Gastroesophageal sphincter (tissue), 4 donors: ENCODE measurements around the gene DNAH10. TPM values are rescaled to one million over a fixed set of nuclear protein-coding genes. Genes with fewer than 3 reads are reported as not detected.

Experiments used
- ATAC-seq: fragments of 150-250 bp; one replicate; pipeline ENCODE4 v1.9.1; 2016; ENCODE audit warnings: mild to moderate bottlenecking, moderate library complexity
- H3K27ac ChIP-seq, 4 donors: fragments of 200-600 bp; sonication (generic) in 3 of 4; 1 replicate in 3 of 4; 2 replicates in 1 of 4; pipeline ENCODE4 v1.5.1; 2016 to 2019
- H3K27me3 ChIP-seq: fragments of 200-600 bp; sonication (generic); one replicate; pipeline ENCODE4 v1.5.1; 2019
- H3K36me3 ChIP-seq, 2 donors: fragments of 200-600 bp; sonication (generic); one replicate each; pipeline ENCODE4 v1.5.1; 2019; ENCODE audit warnings: control low read depth in 1 of 2
- H3K4me1 ChIP-seq, 3 donors: fragments of 200-600 bp; sonication (generic); 1 replicate in 2 of 3; 2 replicates in 1 of 3; pipeline ENCODE4 v1.5.1; 2016 to 2019; ENCODE audit warnings: control low read depth in 2 of 3
- H3K4me3 ChIP-seq, 2 donors: fragments of 200-600 bp; sonication (generic); one replicate each; pipeline ENCODE4 v1.5.1; 2019; ENCODE audit warnings: mild to moderate bottlenecking in 1 of 2, moderate library complexity in 1 of 2
- H3K9me3 ChIP-seq, 3 donors: fragments of 200-600 bp; sonication (generic); one replicate each; pipeline ENCODE4 v1.5.1; 2017 to 2019; ENCODE audit warnings: control low read depth in 2 of 3
- CTCF ChIP-seq, 4 experiments: fragments of 200-600 bp in 2 of 4; fragments of 450-650 bp in 2 of 4; sonication (generic) in 1 of 4; IDR thresholded peaks; one replicate each; pipeline ENCODE4 v1.5.1; 2017 to 2019; ENCODE audit warnings: antibody characterized with exemption in 4 of 4, mild to moderate bottlenecking in 2 of 4, moderate library complexity in 2 of 4
- EP300 ChIP-seq: sonication (generic); formaldehyde crosslinking; IDR thresholded peaks from one replicate; pipeline ENCODE4 v1.6.1; 2017; ENCODE audit warnings: antibody characterized with exemption, mild to moderate bottlenecking
- POLR2A ChIP-seq, 2 donors: fragments of 450-650 bp; IDR thresholded peaks; one replicate each; pipeline ENCODE4 v1.6.1; 2017; ENCODE audit warnings: antibody characterized with exemption in 2 of 2, mild to moderate bottlenecking in 2 of 2, moderate library complexity in 1 of 2
- POLR2AphosphoS5 ChIP-seq: sonication (generic); formaldehyde crosslinking; IDR thresholded peaks from one replicate; pipeline ENCODE4 v1.6.1; 2017; ENCODE audit warnings: antibody characterized with exemption
- WGBS, 2 donors: methylation state at CpG; one replicate each; pipeline ENCODE4 v1.1.5; 2018; ENCODE audit warnings: low coverage in 1 of 2; 5-methylcytosine and 5-hydroxymethylcytosine counted together
- total RNA-seq, 4 donors: library from RNA; depleted of rRNA; stranded (reverse); fragments of >200 nt; gene quantifications; one replicate each; pipeline ENCODE4 v1.1.0, GENCODE V29; 2016

Gene DNAH10
- total RNA-seq, 4 donors from 2014 or later, result not detected

GRCh38 chr12:123900871-123901376, 138.8 kb downstream of the DNAH10 start:
- no peak for ATAC-seq
- TF ChIP-seq EP300, result no peak
- no peak for TF ChIP-seq POLR2A (IDR thresholded peaks at IDR 0.05)
- TF ChIP-seq POLR2AphosphoS5, result no peak
- TF ChIP-seq CTCF (IDR thresholded peaks at IDR 0.05), result no peak
- 26 to 39% methylated on average over 5 to 6 of the region's 9 CpGs for WGBS, 2 donors
- Histone ChIP-seq H3K4me3 (no peak overlapping the region), H3K27ac (no peak overlapping the region), H3K9me3 (no peaks in the 10 kb centered on the region), H3K36me3 (no peaks in the 10 kb centered on the region), H3K27me3 (peaks cover 50% of the 10 kb centered on the region), H3K4me1 (no peaks in the 10 kb centered on the region)

DNA sequence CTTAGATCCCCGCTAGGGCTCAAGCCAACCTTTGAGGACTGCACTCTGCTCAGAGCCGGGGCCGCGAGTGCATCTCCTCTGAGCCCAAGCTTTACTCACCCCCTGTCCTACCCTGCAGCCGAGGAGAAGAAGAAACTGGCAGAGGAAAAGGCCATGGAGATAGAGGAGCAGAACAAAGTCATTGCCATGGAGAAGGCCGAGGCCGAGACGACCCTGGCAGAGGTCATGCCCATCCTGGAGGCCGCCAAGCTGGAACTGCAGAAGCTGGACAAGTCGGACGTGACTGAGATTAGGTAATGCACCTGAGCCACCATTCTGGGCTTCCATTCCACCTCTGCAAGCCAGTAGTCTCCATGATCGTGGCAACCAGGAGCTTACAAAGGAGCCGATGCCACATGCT, 140.7 kb downstream of the DNAH10 start:
- Histone ChIP-seq H3K4me1 (no peaks in the 10 kb centered on the region), H3K36me3 (no peaks in the 10 kb centered on the region), H3K27ac (no peak overlapping the region), H3K27me3 (peaks cover 50% of the 10 kb centered on the region), H3K4me3 (no peak overlapping the region), H3K9me3 (no peaks in the 10 kb centered on the region)
- TF ChIP-seq CTCF (IDR thresholded peaks at IDR 0.05) (no peak), POLR2A (IDR thresholded peaks at IDR 0.05) (no peak), POLR2AphosphoS5 (no peak), EP300 (no peak)
- ATAC-seq, result no peak
- no CpG with 5 or more reads among the region's 13 CpGs for WGBS, 2 donors

DNA sequence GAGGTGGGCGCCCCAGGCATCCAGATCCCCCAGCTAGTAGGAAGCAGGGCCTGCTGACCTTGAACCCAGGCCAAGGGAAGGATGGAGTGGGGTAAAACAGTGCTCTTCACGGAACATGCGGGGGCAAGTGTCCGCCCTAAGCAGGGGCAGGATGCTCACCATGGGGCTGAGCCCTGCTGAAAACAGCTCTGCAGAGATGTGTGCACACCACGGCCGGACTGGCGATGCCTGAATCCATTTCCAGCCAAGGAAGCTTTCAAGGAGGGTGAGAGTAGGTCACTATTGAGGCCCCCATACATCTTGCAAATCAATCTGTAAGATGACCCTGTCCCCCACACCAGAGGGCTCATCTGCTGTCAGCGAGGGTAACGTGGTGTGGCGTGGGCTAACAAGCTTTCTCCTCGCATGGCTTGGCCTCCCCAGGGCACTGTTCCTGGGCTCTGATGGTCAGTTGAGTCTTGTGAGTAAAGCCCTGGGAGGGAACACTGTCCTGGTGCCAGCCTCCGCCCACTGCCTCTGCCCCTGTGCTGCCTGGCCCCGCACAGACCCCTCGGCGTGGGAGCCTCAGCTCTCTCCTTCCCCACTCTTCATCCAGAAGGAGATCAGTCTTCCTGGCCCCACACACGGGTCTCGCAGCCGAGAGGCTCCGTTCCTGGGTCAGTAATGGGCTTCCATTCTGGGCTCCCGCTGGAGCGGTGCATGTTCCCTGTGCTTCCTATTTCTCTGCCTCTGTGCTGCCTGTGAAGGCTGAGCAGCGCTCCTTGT, 141.4 kb downstream of the DNAH10 start:
- H3K9me3 ChIP-seq, result no peaks in the 10 kb centered on the region
- no peaks in the 10 kb centered on the region for H3K4me1 ChIP-seq
- H3K27ac ChIP-seq, result no peak overlapping the region
- no peak overlapping the region for H3K4me3 ChIP-seq
- TF ChIP-seq POLR2AphosphoS5 (no peak), CTCF (IDR thresholded peaks at IDR 0.05) (no peak), EP300 (no peak), POLR2A (IDR thresholded peaks at IDR 0.05) (no peak)
- 77 to 88% methylated on average over 6 to 7 of the region's 22 CpGs for WGBS, 2 donors
- peaks cover 50% of the 10 kb centered on the region for H3K27me3 ChIP-seq
- no peaks in the 10 kb centered on the region for H3K36me3 ChIP-seq
- ATAC-seq, result no peak

DNA sequence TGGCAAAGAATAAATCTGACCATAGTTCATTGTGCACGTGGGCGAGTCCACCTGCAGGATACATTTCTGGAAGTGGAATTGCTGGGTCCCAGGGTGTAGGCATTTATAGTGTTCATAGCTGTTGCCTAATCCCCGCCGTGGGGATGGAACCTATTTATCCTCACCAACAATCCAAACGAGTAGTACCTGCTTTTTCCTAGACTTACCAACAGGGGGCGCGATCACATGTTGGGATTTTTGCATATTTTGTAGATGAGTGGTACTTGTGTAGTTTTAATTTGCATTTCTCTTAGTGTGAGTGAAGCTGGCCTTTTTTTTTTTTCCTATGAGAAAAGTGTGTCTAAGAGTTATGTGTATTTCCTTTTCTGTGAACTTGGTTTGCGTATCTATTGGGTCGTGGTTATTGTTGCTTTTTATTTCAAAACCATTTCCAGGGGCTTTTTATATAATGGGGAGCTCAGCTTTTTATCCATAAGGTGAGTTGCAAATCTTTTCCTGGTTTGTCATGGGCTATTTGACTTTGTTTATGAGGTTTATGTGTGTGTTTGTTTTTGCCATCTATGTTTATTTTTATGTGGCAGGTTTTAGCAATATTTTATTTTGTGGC, 143.3 kb downstream of the DNAH10 start:
- TF ChIP-seq CTCF (IDR thresholded peaks at IDR 0.05) (peak in 3 of 4 experiments; percentile 65 to 76 (median 74)), POLR2AphosphoS5 (peak; percentile 16), POLR2A (IDR thresholded peaks at IDR 0.05) (no peak), EP300 (no peak)
- Histone ChIP-seq H3K4me1 (no peaks in the 10 kb centered on the region), H3K27ac (no peak overlapping the region), H3K27me3 (peaks cover 37% of the 10 kb centered on the region), H3K9me3 (no peaks in the 10 kb centered on the region), H3K4me3 (no peak overlapping the region), H3K36me3 (no peaks in the 10 kb centered on the region)
- peak; percentile 61 for ATAC-seq
- 13 to 36% methylated on average over 8 to 9 of the region's 9 CpGs for WGBS, 2 donors
